HL-60 (cell line): ENCODE results near the gene GKN1.

Experiments
- DNase-seq, 2 experiments: peaks; one replicate each; pipeline ENCODE4 v3.0.0-alpha.2; 2010 to 2020; ENCODE audit warnings: low read depth in 1 of 2, low spot score in 1 of 2
- H3K27ac ChIP-seq: fragments of 250-450 bp; sonication (Bioruptor Pico); replicated peaks from 2 replicates; pipeline ENCODE4 v1.5.1; 2020; ENCODE audit warnings: mild to moderate bottlenecking, moderate library complexity
- H3K27me3 ChIP-seq: fragments of 250-450 bp; sonication (Bioruptor Pico); 2 replicates; pipeline ENCODE4 v1.5.1; 2021; ENCODE audit warnings: mild to moderate bottlenecking, moderate library complexity; ENCODE audit not compliant: insufficient read depth, poor library complexity, severe bottlenecking
- H3K4me3 ChIP-seq: replicated peaks from 2 replicates; pipeline ENCODE4 v1.5.1; 2011; ENCODE audit warnings: mild to moderate bottlenecking, control low read depth, low read length; ENCODE audit not compliant: insufficient read depth
- CTCF ChIP-seq: IDR thresholded peaks from one replicate; pipeline ENCODE4 v1.5.1; 2011; ENCODE audit warnings: low read length, control low read depth, inconsistent platforms; ENCODE audit not compliant: insufficient read depth
- GABPA ChIP-seq: IDR thresholded peaks from 2 replicates; pipeline ENCODE4 v1.6.1; 2012; ENCODE audit warnings: low read depth
- POLR2AphosphoS5 ChIP-seq: IDR thresholded peaks from 2 replicates; pipeline ENCODE4 v1.6.1; 2012; ENCODE audit warnings: low read depth
- REST ChIP-seq: IDR thresholded peaks from 2 replicates; pipeline ENCODE4 v1.6.1; 2012; ENCODE audit warnings: low read depth; ENCODE audit not compliant: insufficient replicate concordance
- SPI1 ChIP-seq: IDR thresholded peaks from 2 replicates; pipeline ENCODE4 v1.6.1; 2012; ENCODE audit warnings: low read depth, mild to moderate bottlenecking, borderline replicate concordance

The GKN1 gene

GRCh38 chr2:68964282-68964681 lies 10.2 kb upstream of the GKN1 start:
- TF ChIP-seq SPI1, result no peak
- no peak for TF ChIP-seq GABPA
- no peak overlapping the region for H3K4me3 ChIP-seq
- no peak for DNase-seq
- no peak overlapping the region for H3K27ac ChIP-seq
- H3K27me3 ChIP-seq, result no peaks in the 10 kb centered on the region

GRCh38 chr2:68968221-68968620 lies 6.2 kb upstream of the GKN1 start:
- no peak overlapping the region for H3K27ac ChIP-seq
- no peak for DNase-seq
- no peak overlapping the region for H3K4me3 ChIP-seq
- no peaks in the 10 kb centered on the region for H3K27me3 ChIP-seq
- TF ChIP-seq SPI1 (no peak), GABPA (no peak), POLR2AphosphoS5 (no peak), REST (no peak), CTCF (no peak)

GRCh38 chr2:68969736-68970490 lies 4.5 kb upstream of the GKN1 start:
- DNase-seq, result no peak
- Histone ChIP-seq H3K27me3 (no peaks in the 10 kb centered on the region), H3K4me3 (no peak overlapping the region), H3K27ac (no peak overlapping the region)
- TF ChIP-seq GABPA (no peak), REST (no peak), SPI1 (no peak), CTCF (no peak), POLR2AphosphoS5 (no peak)

- H3K27me3 ChIP-seq, result no peaks in the 10 kb centered on the region
- H3K27ac ChIP-seq, result no peak overlapping the region
- TF ChIP-seq POLR2AphosphoS5, result no peak
- TF ChIP-seq CTCF, result no peak
- no peak for TF ChIP-seq GABPA
- TF ChIP-seq SPI1, result no peak
- no peak for TF ChIP-seq REST
- no peak for DNase-seq
- no peak overlapping the region for H3K4me3 ChIP-seq
Observed at GRCh38 chr2:68970566-68971265, 3.7 kb upstream of the GKN1 start.
